ENCODE measurements around the gene CALU. TPM values are rescaled to one million over a fixed set of nuclear protein-coding genes. Genes with fewer than 3 reads are reported as not detected.

Gene CALU
- total RNA-seq, 2 experiments from 2014 or later = 30.9 to 33.1 TPM

GRCh38 chr7:128800567-128800966, 61.4 kb downstream of the CALU start:
- no peaks in the 10 kb centered on the region for H3K4me1 Mint-ChIP-seq (ENCODE audit: low read depth)
- no peak for TF ChIP-seq CTCF (IDR thresholded peaks at IDR 0.05)
- H3K9me3 Mint-ChIP-seq = no peaks in the 10 kb centered on the region
- no peaks in the 10 kb centered on the region for H3K27me3 Mint-ChIP-seq
- H3K4me3 Mint-ChIP-seq = no peak overlapping the region
- DNase-seq (no peak), ATAC-seq (no peak)
- ChIA-PET POLR2A (interaction anchor here (1.0 kb wide), 1 partner anchor 16 kb away, joined by 3 read pairs; no protein-coding TSS in a partner anchor), CTCF (interaction anchor here (1.2 kb wide), 1 partner anchor 42 kb away, joined by 3 read pairs; no protein-coding TSS in a partner anchor)
- peaks cover 3% of the 10 kb centered on the region for H3K36me3 Mint-ChIP-seq (ENCODE audit: low read depth)
- H3K27ac Mint-ChIP-seq = no peak overlapping the region
- intact Hi-C loops (cut with micrococcal nuclease) = no loop called here

- Mint-ChIP-seq H3K9me3 (no peaks in the 10 kb centered on the region), H3K36me3 (ENCODE audit: low read depth) (peaks cover 3% of the 10 kb centered on the region), H3K4me3 (no peak overlapping the region), H3K27me3 (no peaks in the 10 kb centered on the region), H3K4me1 (ENCODE audit: low read depth) (no peaks in the 10 kb centered on the region), H3K27ac (no peak overlapping the region)
- intact Hi-C loops (cut with micrococcal nuclease) = no loop called here
- ChIA-PET POLR2A (interaction anchor here (1.0 kb wide), 1 partner anchor 17 kb away, joined by 3 read pairs; no protein-coding TSS in a partner anchor), CTCF (interaction anchor here (1.2 kb wide), 1 partner anchor 41 kb away, joined by 3 read pairs; no protein-coding TSS in a partner anchor)
- DNase-seq = no peak
- ATAC-seq = no peak
- no peak for TF ChIP-seq CTCF (IDR thresholded peaks at IDR 0.05)
These were observed 61.8 kb downstream of the CALU start for GRCh38 chr7:128801003-128801402.

GRCh38 chr7:128801667-128802418, 62.7 kb downstream of the CALU start:
- no peak for ATAC-seq
- Mint-ChIP-seq H3K4me3 (no peak overlapping the region), H3K27me3 (no peaks in the 10 kb centered on the region), H3K36me3 (ENCODE audit: low read depth) (peaks cover 3% of the 10 kb centered on the region), H3K4me1 (ENCODE audit: low read depth) (no peaks in the 10 kb centered on the region), H3K9me3 (no peaks in the 10 kb centered on the region), H3K27ac (no peak overlapping the region)
- intact Hi-C loops (cut with micrococcal nuclease) = no loop called here
- no peak for TF ChIP-seq CTCF (IDR thresholded peaks at IDR 0.05)
- no peak for DNase-seq
- CTCF ChIA-PET = interaction anchor here (1.2 to 1.3 kb wide), 2 partner anchors 41 to 82 kb away, joined by 3 to 4 read pairs; no protein-coding TSS in a partner anchor
- POLR2A ChIA-PET = interaction anchor here (1.0 to 1.2 kb wide), 2 partner anchors 13 to 17 kb away, joined by 3 to 4 read pairs; no protein-coding TSS in a partner anchor

GRCh38 chr7:128804484-128804883, 65.3 kb downstream of the CALU start:
- CTCF ChIA-PET = no interaction called here
- DNase-seq (no peak), ATAC-seq (no peak)
- POLR2A ChIA-PET = no interaction called here
- Mint-ChIP-seq H3K27me3 (no peaks in the 10 kb centered on the region), H3K4me1 (ENCODE audit: low read depth) (no peaks in the 10 kb centered on the region), H3K27ac (no peak overlapping the region), H3K4me3 (no peak overlapping the region), H3K36me3 (ENCODE audit: low read depth) (peaks cover 3% of the 10 kb centered on the region), H3K9me3 (no peaks in the 10 kb centered on the region)
- TF ChIP-seq CTCF (IDR thresholded peaks at IDR 0.05) = no peak
- intact Hi-C loops (cut with micrococcal nuclease) = no loop called here

GRCh38 chr7:128805225-128805624, 66.1 kb downstream of the CALU start:
- ChIA-PET POLR2A (no interaction called here), CTCF (no interaction called here)
- H3K4me3 Mint-ChIP-seq = no peak overlapping the region
- H3K4me1 Mint-ChIP-seq (ENCODE audit: low read depth) = no peaks in the 10 kb centered on the region
- intact Hi-C loops (cut with micrococcal nuclease) = no loop called here
- ATAC-seq (no peak), DNase-seq (no peak)
- H3K9me3 Mint-ChIP-seq = no peaks in the 10 kb centered on the region
- no peaks in the 10 kb centered on the region for H3K27me3 Mint-ChIP-seq
- no peak for TF ChIP-seq CTCF (IDR thresholded peaks at IDR 0.05)
- no peak overlapping the region for H3K27ac Mint-ChIP-seq
- peaks cover 3% of the 10 kb centered on the region for H3K36me3 Mint-ChIP-seq (ENCODE audit: low read depth)
